ENCODE results near the gene TRIM14.
"Not testable (repeated sequence)": the region's sequence is repeated elsewhere in the genome, so short reads cannot be mapped to it uniquely, and the experiment has no call there.

The TRIM14 gene

DNA sequence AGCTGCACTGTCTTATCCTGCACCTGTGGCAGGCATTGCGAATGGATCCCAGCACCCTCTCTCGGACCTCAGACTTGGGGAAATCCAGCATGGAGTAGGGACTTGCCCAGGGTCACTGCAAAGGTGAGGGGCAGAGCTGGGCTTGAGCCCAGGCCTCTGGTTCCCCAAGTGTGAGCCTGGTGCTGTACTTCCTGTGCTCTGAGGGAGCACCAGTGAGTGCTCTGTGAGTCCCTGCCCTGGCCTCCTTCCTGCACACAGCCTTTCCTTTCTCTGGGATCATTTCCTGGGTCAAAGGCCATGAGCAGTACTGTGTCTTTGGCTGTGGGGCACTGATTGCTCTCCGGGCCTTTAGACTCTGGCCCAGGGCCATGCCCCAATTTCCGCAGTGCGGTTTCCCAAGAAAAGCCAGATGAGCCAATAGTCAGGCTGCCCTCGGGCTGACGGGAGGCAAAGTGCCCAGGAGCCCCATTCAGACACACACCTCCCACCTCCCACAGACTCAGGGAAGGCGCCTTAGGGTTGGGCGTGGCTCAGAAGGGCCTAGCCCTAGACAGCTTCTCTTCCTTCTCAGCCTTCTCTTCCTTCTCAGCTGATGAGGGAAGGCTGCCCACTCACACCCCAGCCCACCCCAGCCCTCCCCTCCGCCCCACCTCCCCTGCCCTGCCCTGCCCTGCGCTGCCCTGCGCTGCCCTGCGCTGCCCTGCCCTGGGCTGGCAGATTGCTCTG, 23.3 kb upstream of the TRIM14 start:
- DNase-seq, result no peak

DNA sequence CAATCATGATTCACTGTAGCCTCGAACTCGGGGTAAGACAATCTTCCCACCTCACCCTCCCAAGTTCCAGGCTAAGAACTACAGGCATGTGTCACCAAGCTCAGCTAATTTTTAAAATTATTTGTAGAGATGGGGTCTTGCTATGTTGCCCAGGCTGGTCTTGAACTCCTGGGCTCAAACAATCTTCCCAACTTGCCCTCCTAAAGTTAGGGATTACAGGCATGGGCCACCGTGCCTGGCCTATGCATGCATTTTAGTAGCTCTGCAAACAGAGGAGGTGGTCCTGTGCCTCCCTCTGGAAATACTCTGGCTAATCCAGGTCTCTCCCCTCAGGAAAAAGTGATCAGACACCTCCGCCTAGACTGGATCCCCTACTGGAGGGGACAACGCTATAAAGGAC, 21.5 kb upstream of the TRIM14 start:
- no peak for DNase-seq

DNA sequence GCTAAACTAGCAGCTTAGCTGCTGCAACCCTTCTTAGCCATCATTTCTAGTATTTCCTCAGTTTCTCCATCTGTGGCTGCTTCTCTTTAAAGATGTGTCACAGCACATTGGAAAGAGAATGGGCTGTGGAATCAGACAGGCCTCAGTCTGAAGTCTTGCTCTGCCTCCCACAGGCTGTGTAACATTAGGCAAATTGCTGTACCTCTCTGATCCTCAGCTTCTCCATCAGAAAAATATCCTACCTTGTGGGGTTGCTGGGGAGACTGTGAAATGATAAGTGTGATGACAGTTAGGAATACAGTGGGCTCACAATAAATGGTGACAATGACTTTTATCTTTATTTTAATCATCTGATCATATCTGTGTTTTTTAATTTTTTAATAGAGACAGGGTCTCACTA, 17.5 kb upstream of the TRIM14 start:
- no peak for DNase-seq

DNA sequence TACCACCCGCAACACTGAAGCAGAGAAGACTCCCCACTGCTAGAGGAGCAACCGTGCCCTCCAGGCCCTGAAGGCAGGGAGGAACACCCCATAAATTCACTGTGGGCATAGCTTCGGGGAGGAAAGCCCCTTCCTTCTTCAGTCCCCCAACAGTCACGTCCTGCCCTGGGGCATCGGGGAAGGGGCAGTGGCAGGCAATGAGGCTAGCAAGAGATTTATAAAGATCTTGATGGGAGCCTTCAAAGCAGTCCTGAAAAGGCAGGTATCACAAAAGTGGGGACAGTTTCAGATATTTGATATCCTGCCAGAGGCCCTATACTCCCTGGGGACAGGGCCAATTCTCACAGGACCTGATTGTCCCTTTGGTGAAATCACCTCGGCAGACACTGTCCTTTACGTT, 16.9 kb upstream of the TRIM14 start:
- no peak for DNase-seq

DNA sequence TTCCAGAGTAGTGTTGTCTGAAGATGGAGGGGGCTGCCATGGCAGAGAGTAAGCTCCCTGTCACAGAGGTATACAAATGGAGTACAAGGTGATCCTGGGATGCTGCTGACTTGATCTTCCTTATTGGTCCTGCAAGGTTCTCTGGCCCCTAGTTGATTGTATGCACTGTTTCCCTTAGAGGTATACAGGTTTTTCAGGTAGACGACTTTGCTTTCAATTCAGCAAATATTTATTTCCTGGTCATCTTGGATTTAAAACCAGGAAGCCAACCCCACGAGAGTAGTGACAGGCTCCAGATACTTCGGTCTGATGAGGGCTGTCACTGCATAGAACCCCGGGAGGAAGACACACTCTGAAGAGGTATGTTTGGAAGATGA, 16.5 kb upstream of the TRIM14 start:
- DNase-seq, result no peak

DNA sequence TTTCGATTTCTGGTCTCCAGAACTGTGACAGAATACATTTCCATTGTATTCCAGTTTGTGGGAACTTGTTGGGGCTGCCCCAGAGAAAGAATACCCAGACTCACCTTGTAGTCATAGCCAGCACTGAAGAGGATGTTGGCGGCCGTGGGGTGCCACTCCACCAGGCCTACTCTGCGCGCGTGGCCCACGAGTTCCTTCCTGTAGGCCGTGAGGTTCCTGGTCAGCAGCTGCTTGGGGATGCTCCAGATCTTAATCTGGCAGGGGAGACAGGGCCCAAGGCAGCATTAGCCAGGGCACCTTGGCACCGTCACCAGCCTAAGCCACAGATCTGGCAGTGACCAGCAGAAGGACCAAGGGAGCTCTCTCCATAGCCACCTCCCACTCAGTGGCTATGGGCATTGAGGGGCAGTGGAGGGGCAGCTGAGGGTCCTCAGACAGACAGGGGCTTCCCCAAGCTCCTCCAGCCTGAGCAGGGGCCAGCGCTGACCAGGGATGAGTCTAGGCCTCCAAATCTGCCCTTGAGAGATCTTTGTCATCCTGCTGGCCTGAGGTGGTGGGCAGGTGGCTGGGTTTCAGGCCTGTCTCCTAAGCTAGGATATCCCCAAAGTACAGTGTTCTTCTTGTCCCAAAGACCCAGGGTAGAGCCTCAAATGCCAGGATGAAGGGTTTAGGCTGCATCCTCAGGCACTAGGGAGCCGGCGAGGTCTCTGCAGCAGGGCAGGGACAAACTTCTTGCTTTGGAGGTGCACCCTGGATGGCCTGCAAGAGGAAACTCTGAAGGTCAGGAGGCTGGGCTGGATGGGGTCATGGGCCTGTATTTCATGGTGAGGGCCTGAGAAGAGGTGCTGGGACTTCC, 15.9 kb upstream of the TRIM14 start:
- DNase-seq, result no peak

DNA sequence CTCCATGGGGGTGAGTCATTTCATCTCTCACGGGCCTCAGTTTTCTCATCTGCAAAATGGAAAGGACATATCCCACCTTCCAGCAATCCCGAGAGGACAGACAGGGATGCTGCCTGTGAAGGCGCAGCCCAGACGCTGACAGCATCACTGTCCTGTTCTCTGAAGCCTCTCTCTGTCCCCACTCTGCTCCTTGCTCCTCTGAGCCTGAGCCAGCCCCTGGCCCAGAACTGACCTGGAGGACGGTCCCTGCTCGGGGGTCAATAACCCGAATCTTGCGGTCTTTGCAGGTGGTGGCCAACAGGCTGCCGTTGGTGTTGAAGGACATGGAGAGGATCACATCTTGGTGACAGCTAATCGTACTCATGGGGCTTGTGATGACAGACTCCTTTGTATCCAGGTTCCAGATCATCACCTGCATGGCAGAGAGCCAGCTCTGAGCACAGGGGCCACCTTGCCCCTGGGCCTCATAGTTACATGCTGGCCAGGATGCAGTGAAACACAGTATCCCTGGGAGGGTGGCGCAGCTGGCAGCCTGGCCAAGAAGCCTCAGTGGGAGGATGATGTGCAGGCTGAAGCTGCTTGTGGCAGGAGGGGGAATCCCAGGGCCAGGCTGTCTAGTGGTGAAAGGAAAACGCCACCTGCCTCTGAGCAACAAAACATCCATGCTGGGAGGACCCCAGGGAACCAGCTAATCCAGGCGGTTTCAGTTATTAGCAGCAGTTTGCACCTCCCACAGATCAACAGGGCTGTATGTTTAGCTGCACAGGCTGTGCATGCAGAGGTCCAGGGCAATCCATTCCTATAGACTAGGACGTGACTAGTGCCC, 14.0 kb upstream of the TRIM14 start:
- DNase-seq, result no peak

DNA sequence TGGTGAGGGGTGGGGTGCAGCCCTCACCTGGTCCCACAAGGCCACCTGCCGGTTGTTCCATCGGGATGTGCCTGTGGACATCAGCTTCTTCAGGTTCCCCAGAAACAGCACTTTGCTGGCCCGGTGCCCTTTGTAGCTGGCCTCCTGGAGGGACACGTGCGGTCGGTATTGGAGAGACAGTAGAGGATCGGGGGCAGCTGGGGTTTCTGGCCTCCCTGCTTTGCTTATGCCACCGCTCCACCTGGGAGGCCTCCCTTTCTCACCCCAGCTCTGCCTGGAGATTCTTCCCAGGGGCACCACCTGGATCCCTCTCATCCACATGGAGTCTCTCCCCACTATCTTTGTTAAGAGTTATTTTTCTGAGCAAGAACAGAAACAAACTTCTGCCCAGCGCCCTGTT, 13.1 kb upstream of the TRIM14 start:
- no peak for DNase-seq

DNA sequence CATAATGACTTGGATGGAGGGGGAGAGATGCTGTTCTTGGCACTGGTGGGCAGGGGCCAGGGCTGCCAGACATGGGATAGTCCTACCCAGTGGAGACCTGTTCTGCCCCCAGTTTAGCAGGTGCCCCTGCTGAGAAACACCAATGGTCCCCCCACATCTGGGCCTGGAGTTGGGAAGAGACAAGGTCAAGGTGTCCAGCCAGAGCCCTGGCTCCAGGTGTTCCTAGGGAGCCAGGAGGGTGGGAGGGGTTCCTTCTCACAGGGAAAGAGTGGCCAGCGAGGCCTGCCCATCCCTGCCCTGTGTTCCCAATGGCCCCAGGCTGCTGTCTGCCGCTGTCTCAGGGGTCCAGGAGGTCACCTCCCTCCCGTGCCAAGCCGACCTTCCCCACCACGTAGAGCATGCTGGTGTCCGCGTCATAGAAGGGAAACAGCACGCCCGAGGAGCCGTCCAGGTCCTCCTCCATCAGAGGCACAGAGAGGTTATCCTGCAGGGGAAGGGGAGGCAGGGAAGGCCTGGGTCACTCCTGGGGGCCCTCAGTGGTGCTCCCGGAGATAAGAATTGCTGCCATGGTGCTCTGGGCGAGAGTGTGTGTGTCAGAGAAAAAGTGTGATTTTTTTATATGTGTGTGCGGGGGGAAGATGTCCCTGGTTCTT, 11.7 kb upstream of the TRIM14 start:
- no peak for DNase-seq

DNA sequence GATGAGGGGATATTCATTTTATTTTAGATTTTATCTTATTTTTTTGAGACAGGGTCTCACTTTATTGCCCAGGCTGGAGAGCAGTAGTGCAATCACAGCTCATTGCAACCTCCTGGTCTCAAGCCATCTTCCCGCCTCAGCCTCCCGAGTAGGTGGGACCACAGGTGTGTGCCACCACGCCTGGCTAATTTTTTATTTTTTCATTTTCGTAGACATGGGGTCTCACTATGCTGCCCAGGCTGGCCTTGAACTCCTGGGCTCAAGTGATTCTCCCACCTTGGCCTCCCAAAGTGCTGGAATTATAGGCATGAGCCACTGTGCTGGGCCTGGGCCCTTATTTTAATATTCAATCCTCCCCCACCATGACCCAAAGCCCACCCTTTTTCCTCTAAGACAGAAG, 11.0 kb upstream of the TRIM14 start:
- DNase-seq, result not testable (repeated sequence)

DNA sequence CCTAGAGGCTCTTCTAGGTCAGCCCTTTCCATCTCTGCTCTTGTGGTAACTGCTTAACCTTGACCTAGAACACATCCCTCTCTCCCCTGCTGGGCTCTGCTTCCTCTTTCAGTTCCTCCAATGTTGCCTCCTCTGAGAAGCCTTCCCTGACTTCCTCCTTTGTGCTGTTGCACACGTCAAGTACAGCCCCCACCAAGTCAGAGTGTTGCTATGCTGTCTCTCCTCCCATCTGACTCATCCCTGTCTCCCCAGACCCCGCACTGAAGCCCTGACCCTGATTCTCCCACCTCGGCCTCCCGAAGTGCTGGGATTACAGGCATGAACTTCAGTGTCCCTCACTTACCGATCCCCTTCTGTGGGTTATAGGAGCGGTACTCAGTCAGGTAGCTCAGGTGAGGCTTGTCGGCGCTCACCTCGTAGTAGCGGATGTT, 10.4 kb upstream of the TRIM14 start:
- DNase-seq, result no peak

DNA sequence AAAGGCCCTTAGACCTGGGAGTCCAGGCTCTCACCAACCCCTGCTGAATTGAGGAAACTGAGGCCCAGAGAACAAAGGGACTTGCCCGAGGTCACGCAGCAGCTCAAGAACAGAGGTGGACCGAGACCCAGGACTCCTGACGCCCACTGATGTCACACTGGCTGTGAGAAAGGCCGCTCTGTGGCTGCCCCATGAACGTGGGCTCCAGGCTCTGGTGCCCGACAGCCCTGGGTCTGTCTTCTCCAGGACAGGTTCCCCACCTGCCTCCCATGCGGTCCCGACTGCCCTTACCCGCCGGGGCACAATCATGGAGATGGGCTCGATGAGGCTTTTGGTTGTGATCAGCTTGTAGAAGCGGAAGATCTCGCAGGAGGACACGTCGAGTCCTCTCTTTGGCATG, 9.3 kb upstream of the TRIM14 start:
- DNase-seq, result no peak

DNA sequence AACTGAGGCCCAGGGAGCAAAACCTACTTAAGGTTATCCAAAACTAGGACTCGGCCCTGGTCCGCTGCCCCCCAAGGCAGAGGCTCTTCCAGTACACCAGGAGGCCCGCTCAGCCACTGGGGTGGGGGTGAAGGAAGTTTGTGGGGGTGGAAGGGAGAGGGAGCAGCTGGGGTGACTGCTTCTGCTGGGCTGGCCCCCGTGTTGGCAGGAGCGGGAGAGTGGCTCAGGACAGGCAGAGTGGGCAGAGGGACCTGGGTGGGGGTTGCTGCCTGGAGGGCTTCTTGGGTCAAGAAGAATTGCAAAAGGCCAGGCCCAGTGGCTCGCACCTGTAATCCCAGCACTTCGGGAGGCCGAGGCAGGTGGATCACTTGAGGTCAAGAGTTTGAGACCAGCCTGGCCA, 8.2 kb upstream of the TRIM14 start:
- no peak for DNase-seq

DNA sequence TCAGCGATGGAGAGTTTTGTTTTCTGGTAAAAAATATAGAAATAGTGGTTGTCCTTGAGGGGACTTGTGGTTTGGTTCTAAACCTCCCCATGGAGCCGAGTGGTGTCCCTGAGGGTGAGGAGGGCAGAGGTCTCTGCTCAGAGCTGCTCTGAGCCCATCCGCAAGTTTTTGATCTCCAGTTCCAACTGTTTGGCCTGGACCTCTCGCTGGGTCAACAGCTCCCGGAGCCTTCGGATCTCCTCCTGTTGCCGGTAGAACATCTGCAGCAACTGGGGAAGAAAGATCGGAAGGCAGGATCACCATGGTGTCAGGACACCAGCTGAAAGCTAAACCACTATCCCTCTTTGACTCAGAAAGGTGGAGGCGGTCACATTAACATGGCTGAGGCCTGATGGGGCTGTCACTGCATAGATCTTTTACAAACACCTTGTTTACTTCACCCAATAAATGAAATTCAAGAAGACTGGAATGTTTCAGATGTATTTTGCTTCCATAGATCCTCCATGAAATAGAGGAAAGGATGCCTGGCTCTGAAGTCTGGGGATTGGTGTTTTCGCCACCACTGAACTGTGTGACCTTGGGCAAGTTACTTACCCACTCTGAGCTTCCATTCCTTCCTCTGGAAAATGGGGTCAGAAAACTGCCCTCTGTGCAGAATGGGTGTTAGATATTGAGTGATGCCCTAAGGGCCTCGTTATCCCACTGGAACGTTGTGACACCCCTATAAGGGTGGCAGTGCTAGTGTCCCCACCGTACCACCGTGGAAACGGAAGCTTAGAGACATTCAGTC, 5.8 kb upstream of the TRIM14 start:
- no peak for DNase-seq

DNA sequence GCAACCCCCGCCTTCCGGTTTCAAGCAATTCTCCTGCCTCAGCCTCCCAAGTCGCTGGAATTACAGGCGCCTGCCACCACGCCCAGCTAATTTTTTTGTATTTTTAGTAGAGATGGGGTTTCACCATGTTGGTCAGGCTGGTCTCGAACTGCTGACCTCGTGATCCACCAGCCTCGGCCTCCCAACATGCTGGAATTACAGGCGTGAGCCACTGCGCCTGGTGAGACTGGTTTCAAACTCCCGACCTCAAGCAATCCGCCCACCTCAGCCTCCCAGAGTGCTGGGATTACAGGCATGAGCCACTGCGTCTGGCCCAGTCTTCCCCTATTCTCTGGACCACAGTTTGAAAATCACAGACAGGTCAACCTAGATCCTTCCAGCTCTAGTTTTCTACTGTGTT, 5.1 kb upstream of the TRIM14 start:
- not testable (repeated sequence) for DNase-seq

DNA sequence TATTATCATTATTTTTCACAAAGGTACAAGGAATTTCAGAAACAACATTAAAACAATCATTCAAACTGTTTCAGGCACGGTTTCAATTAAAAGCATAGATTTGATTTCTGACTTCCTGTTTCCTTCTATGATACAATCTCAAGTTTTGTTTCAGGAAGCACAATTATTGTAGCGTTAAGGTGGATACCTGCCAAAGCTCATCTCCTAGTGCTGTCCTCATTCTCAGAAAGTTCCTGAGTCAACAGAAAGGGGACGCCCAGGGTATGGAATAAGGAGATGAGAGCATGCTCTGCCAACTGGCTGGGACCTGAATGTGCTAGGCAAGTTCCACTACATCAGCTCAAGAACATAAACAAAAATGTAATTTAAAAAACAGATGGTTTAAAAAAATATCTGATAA, 2.0 kb upstream of the TRIM14 start:
- no peak for DNase-seq

DNA sequence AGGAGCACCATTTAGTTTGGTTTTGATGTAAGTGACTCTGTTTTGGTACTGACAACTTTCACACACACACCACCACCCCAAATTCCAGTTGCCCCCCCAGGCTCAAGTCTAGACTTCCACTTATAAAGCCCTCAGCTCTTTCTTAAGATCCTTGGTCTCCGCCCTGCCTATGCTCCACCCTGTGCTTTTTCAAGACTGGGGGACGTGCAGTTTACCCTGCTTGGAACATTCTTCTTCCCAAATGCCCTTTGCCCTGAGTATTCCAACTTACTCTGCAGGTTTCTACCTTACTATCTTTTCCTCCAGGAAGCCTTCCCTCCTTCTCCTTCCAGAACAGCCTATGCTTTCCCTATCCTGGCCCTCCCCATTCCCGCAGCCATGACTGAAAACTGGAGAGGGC, 1.5 kb upstream of the TRIM14 start:
- no peak for DNase-seq

DNA sequence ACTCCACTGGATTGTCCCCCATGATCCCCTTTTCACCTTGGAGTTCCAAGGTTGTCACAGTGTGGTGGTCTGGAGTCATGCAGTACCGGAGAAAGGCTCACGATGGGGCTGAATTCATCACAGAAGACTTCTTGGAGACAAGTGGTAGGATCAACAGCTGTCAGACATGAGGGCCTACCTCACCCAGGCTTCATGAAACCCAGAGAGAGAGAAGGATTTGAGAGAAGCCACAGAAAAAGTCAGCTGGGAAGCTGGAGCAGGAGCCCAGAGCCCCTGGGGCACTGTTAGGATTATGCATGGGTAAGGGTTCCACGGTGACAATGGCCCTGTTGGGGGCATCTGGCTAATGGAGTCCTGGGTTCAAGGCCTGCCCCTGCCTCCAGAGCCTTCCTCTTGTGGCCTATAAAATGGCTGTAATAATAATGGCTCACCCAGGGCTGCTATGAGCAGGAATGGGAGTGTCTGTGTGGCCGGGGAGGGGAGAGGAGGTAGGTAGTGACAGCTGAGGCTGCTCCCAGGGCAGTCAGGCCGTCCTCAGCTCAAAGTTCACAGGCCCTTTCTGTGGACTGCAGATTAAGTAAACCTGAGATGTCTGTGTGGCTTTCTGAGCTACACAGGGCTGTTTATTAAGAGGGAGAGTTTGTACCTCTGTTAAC, 910 bp downstream of the TRIM14 start:
- DNase-seq, result no peak

DNA sequence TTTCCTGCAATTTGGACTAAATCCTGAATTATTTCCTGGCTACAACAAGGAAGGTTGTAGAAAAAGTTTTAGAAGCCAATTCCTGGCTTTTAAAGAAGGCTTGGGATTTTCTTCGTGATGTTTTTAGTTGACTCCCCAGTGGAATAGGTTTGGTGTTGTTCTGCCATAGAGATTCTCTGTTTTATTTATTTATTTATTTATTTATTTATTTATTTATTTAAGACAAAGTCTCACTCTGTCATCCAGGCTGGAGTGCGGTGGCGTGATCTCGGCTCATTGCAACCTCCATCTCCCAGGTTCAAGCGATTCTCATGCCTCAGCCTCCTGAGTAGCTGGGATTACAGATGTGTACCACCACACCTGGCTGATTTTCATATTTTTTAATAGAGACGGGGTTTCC, 1.9 kb downstream of the TRIM14 start:
- not testable (repeated sequence) for DNase-seq

DNA sequence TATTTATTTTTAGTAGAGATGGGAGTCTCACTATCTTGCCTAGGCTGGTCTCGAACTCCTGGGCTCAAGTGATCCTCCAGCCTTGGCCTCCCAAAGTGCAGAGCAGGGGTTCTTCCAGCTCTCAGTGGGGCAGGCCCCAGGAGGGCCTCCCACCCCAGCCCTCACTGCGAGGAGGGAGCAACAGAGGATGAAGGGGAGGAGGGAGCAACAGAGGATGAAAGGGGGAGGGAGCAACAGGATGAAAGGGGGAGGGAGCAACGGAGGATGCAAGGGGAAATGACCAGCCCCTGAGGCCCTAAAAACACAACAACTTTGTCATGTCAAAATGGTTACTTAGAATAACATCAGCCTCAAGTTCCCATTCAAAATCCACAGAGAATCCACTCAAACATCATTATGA, 10.0 kb downstream of the TRIM14 start:
- no peak for DNase-seq

DNA sequence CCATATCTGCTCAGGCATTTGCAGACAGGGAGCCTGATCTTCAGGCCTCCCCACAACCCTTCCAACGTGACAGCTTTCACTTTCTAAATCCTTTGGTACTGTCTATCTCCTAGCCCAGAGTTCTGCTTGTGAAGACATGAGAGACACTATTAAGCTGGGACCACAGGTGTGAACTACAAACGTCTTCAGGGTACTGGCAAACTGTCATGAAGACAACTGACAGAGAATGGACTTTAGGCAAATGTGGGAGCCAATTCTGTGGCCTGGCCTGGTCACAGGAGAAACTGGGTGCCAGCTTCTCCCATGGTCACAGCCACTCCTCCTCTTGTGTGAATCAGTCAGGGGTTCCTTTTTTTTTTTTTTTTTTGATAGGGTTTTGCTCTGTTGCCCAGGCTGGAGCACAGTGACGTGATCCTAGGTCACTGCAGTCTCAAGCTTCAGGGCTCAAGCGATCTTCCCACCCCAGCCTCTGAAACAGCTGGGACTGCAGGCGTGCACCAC, 10.4 kb downstream of the TRIM14 start:
- no peak for DNase-seq

DNA sequence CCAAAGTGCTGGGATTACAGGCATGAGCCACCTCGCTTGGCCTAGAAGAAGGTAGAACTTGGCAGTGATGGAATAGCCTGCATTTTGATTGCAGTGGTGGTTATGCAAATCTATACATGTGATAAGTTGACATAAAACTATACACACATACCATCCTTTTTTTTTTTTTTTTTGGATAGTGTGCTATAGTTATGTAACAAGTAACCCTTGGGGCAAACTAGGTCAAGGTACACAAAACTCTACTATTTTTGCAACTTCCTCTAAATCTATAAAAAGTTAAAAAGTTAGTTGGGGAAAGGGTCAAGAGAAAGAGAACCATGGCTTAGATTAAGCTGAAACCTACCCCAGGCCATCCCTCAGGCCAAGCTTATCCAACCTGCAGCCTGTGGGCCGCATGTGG, 11.1 kb downstream of the TRIM14 start:
- DNase-seq, result no peak

All from HCEC 1CT (cell line).